Osteocyte (in vitro differentiated cells): ENCODE data around the gene SEMA3C. TPM values are rescaled to one million over a fixed set of nuclear protein-coding genes. Genes with fewer than 3 reads are reported as not detected.

Experiments
- DNase-seq: peaks from one replicate; pipeline ENCODE4 v3.0.0; 2021; ENCODE audit warnings: mixed read lengths; ENCODE audit not compliant: unreplicated experiment; ENCODE audit errors: extremely low spot score
- H3K27ac Mint-ChIP-seq: one replicate; pipeline ENCODE4 v1.8.0; 2021; ENCODE audit warnings: mild to moderate bottlenecking, mixed read lengths; ENCODE audit not compliant: unreplicated experiment
- H3K27me3 Mint-ChIP-seq: one replicate; pipeline ENCODE4 v1.8.0; 2021; ENCODE audit warnings: mixed read lengths; ENCODE audit not compliant: unreplicated experiment
- H3K36me3 Mint-ChIP-seq: one replicate; pipeline ENCODE4 v1.8.0; 2021; ENCODE audit warnings: mixed read lengths; ENCODE audit not compliant: unreplicated experiment
- H3K4me1 Mint-ChIP-seq: one replicate; pipeline ENCODE4 v1.8.0; 2021; ENCODE audit warnings: mixed read lengths; ENCODE audit not compliant: unreplicated experiment
- H3K4me3 Mint-ChIP-seq: one replicate; pipeline ENCODE4 v1.8.0; 2021; ENCODE audit warnings: mild to moderate bottlenecking, moderate library complexity, mixed read lengths; ENCODE audit not compliant: unreplicated experiment
- H3K9me3 Mint-ChIP-seq: one replicate; pipeline ENCODE4 v1.8.0; 2021; ENCODE audit warnings: mixed read lengths; ENCODE audit not compliant: unreplicated experiment
- total RNA-seq: library from RNA; stranded (reverse); gene quantifications from 2 replicates; pipeline ENCODE4 v1.2.1, GENCODE V29; 2021
- TF ChIP-seq, protein P1 (sequence below): fragments of 200-600 bp; sonication (generic); IDR thresholded peaks from 2 replicates; pipeline ENCODE4 v1.5.0; 2021; ENCODE audit warnings: antibody characterized with exemption, mild to moderate bottlenecking, moderate library complexity

Gene SEMA3C
- total RNA-seq, 1 donor from 2014 or later = 74.1 TPM

DNA sequence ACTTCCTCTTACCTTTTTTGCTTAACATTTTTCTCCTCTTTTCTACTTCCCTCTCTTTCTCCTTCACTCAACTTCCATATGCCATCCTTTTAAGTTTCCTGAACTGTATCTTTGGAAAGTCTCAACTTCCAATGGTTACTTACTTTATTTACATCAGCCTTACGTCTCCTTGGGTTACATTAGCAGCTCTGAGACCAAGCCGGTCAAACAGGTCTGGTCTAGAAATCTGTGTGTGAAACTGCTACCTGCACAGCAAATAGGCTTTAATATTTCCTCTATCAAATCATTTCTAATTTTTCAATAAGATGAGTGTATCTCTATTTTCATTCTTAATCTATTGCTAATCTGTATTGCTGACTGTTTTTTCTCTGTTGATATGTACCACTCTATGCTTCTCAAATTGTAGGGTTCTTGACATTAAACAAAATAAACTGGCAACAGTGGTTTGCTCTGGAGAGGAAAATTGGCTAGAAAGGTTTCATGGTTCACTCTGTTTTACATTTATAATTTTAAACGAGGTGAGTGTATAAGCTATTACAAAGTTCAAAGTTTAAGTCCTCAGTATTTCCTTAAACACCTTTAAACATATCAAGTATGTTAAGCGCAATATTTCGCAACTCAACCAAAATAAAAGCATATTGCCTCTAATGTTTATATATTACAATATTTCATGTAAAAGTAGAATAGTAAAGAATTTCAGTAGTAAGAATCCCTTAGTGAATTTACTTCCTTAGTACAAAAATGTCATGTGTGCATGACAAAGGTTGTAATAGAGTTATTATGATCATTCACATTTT, 3.6 kb upstream of the SEMA3C start:
- Mint-ChIP-seq H3K27me3 (no peaks in the 10 kb centered on the region), H3K9me3 (no peaks in the 10 kb centered on the region), H3K27ac (peak overlapping the region; percentile 2), H3K4me1 (peaks cover 30% of the 10 kb centered on the region), H3K36me3 (no peaks in the 10 kb centered on the region), H3K4me3 (no peak overlapping the region)
- DNase-seq = no peak
- TF ChIP-seq, protein P1, sequence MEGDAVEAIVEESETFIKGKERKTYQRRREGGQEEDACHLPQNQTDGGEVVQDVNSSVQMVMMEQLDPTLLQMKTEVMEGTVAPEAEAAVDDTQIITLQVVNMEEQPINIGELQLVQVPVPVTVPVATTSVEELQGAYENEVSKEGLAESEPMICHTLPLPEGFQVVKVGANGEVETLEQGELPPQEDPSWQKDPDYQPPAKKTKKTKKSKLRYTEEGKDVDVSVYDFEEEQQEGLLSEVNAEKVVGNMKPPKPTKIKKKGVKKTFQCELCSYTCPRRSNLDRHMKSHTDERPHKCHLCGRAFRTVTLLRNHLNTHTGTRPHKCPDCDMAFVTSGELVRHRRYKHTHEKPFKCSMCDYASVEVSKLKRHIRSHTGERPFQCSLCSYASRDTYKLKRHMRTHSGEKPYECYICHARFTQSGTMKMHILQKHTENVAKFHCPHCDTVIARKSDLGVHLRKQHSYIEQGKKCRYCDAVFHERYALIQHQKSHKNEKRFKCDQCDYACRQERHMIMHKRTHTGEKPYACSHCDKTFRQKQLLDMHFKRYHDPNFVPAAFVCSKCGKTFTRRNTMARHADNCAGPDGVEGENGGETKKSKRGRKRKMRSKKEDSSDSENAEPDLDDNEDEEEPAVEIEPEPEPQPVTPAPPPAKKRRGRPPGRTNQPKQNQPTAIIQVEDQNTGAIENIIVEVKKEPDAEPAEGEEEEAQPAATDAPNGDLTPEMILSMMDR = no peak

DNA sequence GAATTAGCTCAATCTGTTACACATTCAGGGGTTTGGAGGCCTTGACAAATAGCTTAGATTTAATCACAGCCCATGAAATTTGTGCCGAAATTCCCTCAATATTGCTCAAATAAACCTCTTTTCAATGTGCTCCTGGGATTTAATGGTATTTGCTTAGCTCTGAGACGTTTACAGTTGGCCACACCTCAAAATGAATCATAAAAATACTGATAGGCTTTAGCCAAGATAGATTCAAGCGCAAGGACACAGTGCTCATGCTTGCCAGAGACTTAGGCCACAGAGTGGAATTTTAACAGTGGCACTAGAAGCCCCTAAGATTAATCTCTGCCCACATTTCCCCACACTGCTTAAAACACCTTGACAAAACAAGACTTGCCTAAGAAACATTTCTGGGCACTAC, 2.3 kb upstream of the SEMA3C start:
- Mint-ChIP-seq H3K4me3 (no peak overlapping the region), H3K27ac (no peak overlapping the region)

DNA sequence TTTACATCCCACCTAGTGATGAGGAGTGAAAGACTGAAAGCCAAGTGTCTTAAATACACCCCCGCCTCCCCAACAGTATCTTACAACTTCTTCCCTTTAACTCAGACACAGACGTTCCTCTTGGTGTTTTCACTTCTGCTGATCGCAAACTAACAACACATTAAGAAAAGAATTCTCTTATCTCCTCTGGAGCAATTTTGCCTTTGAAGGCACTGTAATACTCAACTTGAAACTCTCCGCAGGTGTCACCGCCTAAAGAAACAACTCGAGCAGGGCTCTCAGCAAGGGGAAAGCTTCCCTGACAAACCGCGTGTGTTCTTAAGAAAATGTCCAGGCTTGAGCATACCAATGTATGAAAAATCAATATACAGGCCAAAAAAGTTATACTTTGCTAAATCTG, 452 bp downstream of the SEMA3C start:
- no peak for DNase-seq
- Mint-ChIP-seq H3K4me1 (peaks cover 49% of the 10 kb centered on the region), H3K4me3 (peak overlapping the region; percentile 93), H3K27me3 (no peaks in the 10 kb centered on the region), H3K36me3 (peaks cover 17% of the 10 kb centered on the region), H3K27ac (peak overlapping the region; percentile 87), H3K9me3 (no peaks in the 10 kb centered on the region)
- TF ChIP-seq, protein P1 = no peak

More for the DNA sequence above, 2.3 kb upstream of the SEMA3C start:
- TF ChIP-seq, protein P1 = no peak
- Mint-ChIP-seq H3K9me3 (no peaks in the 10 kb centered on the region), H3K36me3 (peaks cover under 1% of the 10 kb centered on the region), H3K27me3 (no peaks in the 10 kb centered on the region), H3K4me1 (peaks cover 40% of the 10 kb centered on the region)
- no peak for DNase-seq

DNA sequence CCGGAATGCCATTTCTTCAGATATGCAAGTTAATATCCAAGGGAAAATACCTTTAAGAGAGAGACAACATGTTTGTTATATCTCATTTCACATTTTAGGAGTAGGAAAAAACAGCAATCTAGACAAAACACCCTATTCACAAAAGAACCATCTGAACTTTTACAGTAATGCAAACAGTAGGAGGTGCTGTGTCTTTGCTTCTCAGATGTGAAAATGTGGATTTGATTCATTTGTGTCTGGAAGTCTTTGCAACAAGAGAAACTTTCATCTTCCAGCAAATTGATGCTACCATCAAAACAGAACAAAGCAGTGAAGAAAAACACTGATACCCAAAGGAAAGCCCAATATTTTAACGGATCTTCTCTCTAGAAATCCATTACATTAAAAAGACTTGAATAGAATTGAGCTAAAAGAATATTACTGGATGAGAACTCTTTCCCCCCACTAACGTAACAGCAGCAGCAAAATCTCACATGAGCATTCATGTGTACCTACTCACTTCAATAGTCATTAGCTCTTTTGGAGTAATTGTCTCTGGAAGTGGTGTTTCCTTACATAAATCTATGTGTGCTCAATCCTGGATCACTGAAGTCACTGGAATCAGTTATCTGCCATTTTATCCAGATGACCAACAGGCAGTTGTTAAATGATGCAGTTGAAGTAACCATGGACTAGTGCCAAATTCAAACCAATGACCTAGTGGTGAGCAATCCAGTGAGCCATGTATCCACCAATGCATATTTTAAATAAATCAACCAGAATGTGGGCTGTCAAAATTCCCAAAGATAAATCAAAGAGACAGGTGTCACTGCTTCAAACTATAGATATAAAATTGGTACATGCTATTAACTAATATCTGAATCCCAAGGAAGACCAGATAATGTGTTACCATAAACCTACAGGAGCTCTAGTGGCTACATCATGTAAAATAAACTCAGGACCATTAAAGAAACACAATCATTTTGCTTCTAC, 1.8 kb downstream of the SEMA3C start:
- TF ChIP-seq, protein P1 = peak; percentile 58
- H3K27ac Mint-ChIP-seq = peak overlapping the region; percentile 5
- no peaks in the 10 kb centered on the region for H3K27me3 Mint-ChIP-seq
- DNase-seq = no peak
- peaks cover 22% of the 10 kb centered on the region for H3K36me3 Mint-ChIP-seq
- peaks cover 47% of the 10 kb centered on the region for H3K4me1 Mint-ChIP-seq
- peak overlapping the region; percentile 93 for H3K4me3 Mint-ChIP-seq
- H3K9me3 Mint-ChIP-seq = no peaks in the 10 kb centered on the region

DNA sequence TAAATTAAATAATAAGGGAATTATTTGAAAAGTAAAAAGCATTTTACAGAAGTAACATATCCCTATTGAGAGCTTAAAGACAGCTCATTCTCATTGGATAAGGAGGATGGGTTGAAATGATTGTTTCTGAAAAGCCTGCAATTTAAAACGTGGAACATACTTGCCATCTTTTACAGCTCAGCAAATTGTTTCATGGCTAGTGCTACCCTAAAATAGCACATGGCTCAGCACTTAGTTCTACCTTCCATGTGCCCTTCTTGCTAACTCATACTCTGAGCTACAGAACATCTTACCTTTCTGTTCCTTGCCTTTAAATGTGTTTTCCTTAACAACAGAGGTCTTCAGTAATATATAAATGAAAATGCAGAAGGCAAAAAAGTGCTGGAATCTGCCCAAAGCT, 8.6 kb downstream of the SEMA3C start:
- H3K4me3 Mint-ChIP-seq = no peak overlapping the region
- H3K27me3 Mint-ChIP-seq = no peaks in the 10 kb centered on the region
- H3K36me3 Mint-ChIP-seq = peaks cover 17% of the 10 kb centered on the region
- TF ChIP-seq, protein P1 = no peak
- H3K27ac Mint-ChIP-seq = no peak overlapping the region
- H3K4me1 Mint-ChIP-seq = peaks cover 37% of the 10 kb centered on the region
- no peak for DNase-seq
- H3K9me3 Mint-ChIP-seq = no peaks in the 10 kb centered on the region
